H1 (cell line): Measurements from ENCODE around the gene EPHA1. TPM values are rescaled to one million over a fixed set of nuclear protein-coding genes. Genes with fewer than 3 reads are reported as not detected.

Experiments
- CTCF ChIA-PET: fragments of 300-600 bp; sonication (Branson Sonifier 250); formaldehyde crosslinking; loops from one replicate; lab custom pipeline; 2021; ENCODE audit not compliant: partially characterized antibody; lab: Charles Lee
- POLR2A ChIA-PET: fragments of 300-600 bp; sonication (Branson Sonifier 250); formaldehyde crosslinking; loops from one replicate; lab custom pipeline; 2021; ENCODE audit warnings: inconsistent platforms; ENCODE audit not compliant: partially characterized antibody; lab: Charles Lee
- DNase-seq, 2 experiments: peaks; one replicate each; pipeline versions ENCODE4 v3.0.0 to v3.0.0-alpha.2; 2010 to 2022; ENCODE audit warnings: low spot score in 2 of 2, low read depth in 1 of 2, mixed read lengths in 1 of 2
- FAIRE-seq: peaks from 2 replicates; lab custom pipeline; 2011; peaks lifted over from hg19 to GRCh38; lab: Jason Lieb, UNC
- H2AFZ ChIP-seq: 2 replicates; pipeline ENCODE4 v1.8.1; 2012; ENCODE audit warnings: low read length, inconsistent platforms
- H2AK5ac ChIP-seq: 2 replicates; pipeline ENCODE4 v1.6.1; 2013; ENCODE audit warnings: low read depth, low read length
- H2BK120ac ChIP-seq: replicated peaks from 2 replicates; pipeline ENCODE3; 2013; ENCODE audit warnings: low read depth, low read length, inconsistent platforms
- H2BK12ac ChIP-seq: 2 replicates; pipeline ENCODE4 v1.6.1; 2013; ENCODE audit warnings: low read depth, low read length
- H2BK15ac ChIP-seq: 2 replicates; pipeline ENCODE4 v1.6.1; 2013; ENCODE audit warnings: low read length
- H2BK20ac ChIP-seq: 2 replicates; pipeline ENCODE4 v1.6.1; 2013; ENCODE audit warnings: low read length
- H2BK5ac ChIP-seq: 2 replicates; pipeline ENCODE4 v1.6.1; 2013; ENCODE audit warnings: low read depth, low read length
- H3K14ac ChIP-seq: 2 replicates; pipeline ENCODE4 v1.6.1; 2013; ENCODE audit warnings: inconsistent platforms; ENCODE audit not compliant: insufficient read length
- H3K18ac ChIP-seq: 2 replicates; pipeline ENCODE4 v1.6.1; 2013; ENCODE audit warnings: low read length; ENCODE audit errors: extremely low read depth
- H3K23ac ChIP-seq: 2 replicates; pipeline ENCODE4 v1.6.1; 2013; ENCODE audit warnings: inconsistent platforms; ENCODE audit not compliant: insufficient read length
- H3K23me2 ChIP-seq: 2 replicates; pipeline ENCODE4 v1.6.1; 2013; ENCODE audit warnings: low read depth, low read length
- H3K27ac ChIP-seq: 2 replicates; pipeline ENCODE4 v1.6.1; 2011; ENCODE audit warnings: low read depth, low read length, inconsistent platforms
- H3K27me3 ChIP-seq, 4 experiments: replicated peaks in 1 of 4; 1 replicate in 1 of 4; 2 replicates in 3 of 4; pipeline versions ENCODE4 v1.6.1 to v1.8.1; 2011 to 2013; ENCODE audit warnings: low read length in 3 of 4, mild to moderate bottlenecking in 3 of 4, inconsistent platforms in 2 of 4, mixed read lengths in 2 of 4, moderate library complexity in 1 of 4; ENCODE audit not compliant: control insufficient read depth in 3 of 4, insufficient read depth in 3 of 4; ENCODE audit errors: extremely low read depth in 1 of 4
- H3K36me3 ChIP-seq, 4 experiments: 2 replicates each; pipeline versions ENCODE4 v1.6.1 to v1.8.1; 2011 to 2013; ENCODE audit warnings: mild to moderate bottlenecking in 4 of 4, low read length in 3 of 4, moderate library complexity in 2 of 4, control low read depth in 1 of 4, inconsistent platforms in 1 of 4; ENCODE audit not compliant: insufficient read depth in 4 of 4, control insufficient read depth in 2 of 4
- H3K4ac ChIP-seq: replicated peaks from 2 replicates; pipeline ENCODE3; 2013; ENCODE audit warnings: low read length, low read depth, mixed read lengths, inconsistent platforms; ENCODE audit not compliant: insufficient read length
- H3K4me1 ChIP-seq, 4 experiments: replicated peaks in 1 of 4; 1 replicate in 1 of 4; 2 replicates in 3 of 4; pipeline versions ENCODE4 v1.6.1 to v1.8.1; 2011 to 2013; ENCODE audit warnings: low read length in 3 of 4, inconsistent platforms in 2 of 4, mixed read lengths in 1 of 4; ENCODE audit not compliant: insufficient read depth in 4 of 4, control insufficient read depth in 3 of 4
- H3K4me2 ChIP-seq, 2 experiments: 2 replicates each; pipeline versions ENCODE4 v1.6.1 to v1.8.1; 2011 to 2013; ENCODE audit warnings: low read depth in 2 of 2, low read length in 2 of 2, control low read depth in 1 of 2, inconsistent platforms in 1 of 2, mild to moderate bottlenecking in 1 of 2; ENCODE audit not compliant: insufficient read depth in 1 of 2
- H3K4me3 ChIP-seq, 4 experiments: fragments of 200-600, 300-600 bp in 1 of 4; sonication (generic), shearing (Covaris generic), sonication (Bioruptor Twin) in 1 of 4; 2 replicates each; pipeline versions ENCODE4 v1.5.1 to v1.8.1; 2011 to 2016; ENCODE audit warnings: low read length in 4 of 4, low read depth in 3 of 4, control low read depth in 2 of 4, inconsistent platforms in 2 of 4, mild to moderate bottlenecking in 2 of 4, mixed read lengths in 1 of 4, moderate library complexity in 1 of 4; ENCODE audit not compliant: insufficient read depth in 2 of 4; ENCODE audit errors: extremely low read depth in 1 of 4
- H3K56ac ChIP-seq: replicated peaks from 2 replicates; pipeline ENCODE3; 2013; ENCODE audit warnings: low read depth, mild to moderate bottlenecking, mixed read lengths, low read length, inconsistent platforms; ENCODE audit not compliant: insufficient read length
- H3K79me1 ChIP-seq: 2 replicates; pipeline ENCODE4 v1.6.1; 2013; ENCODE audit warnings: low read depth, low read length, control low read depth
- H3K79me2 ChIP-seq, 2 experiments: 2 replicates each; pipeline versions ENCODE4 v1.6.1 to v1.8.1; 2012 to 2013; ENCODE audit warnings: low read length in 2 of 2, mild to moderate bottlenecking in 2 of 2, inconsistent platforms in 1 of 2; ENCODE audit not compliant: insufficient read depth in 2 of 2, control insufficient read depth in 1 of 2
- H3K9ac ChIP-seq, 4 experiments: replicated peaks in 1 of 4; 1 replicate in 1 of 4; 2 replicates in 3 of 4; pipeline versions ENCODE4 v1.6.1 to v1.8.1; 2011 to 2013; ENCODE audit warnings: low read depth in 3 of 4, low read length in 3 of 4, control low read depth in 2 of 4, mild to moderate bottlenecking in 2 of 4, moderate library complexity in 2 of 4, inconsistent platforms in 1 of 4; ENCODE audit errors: extremely low read depth in 1 of 4
- H3K9me3 ChIP-seq, 2 experiments: 2 replicates each; pipeline versions ENCODE4 v1.6.1 to v1.8.1; 2012 to 2013; ENCODE audit warnings: mild to moderate bottlenecking in 2 of 2, moderate library complexity in 2 of 2, control low read depth in 1 of 2, inconsistent platforms in 1 of 2, low read depth in 1 of 2, low read length in 1 of 2, mixed read lengths in 1 of 2; ENCODE audit not compliant: insufficient read depth in 2 of 2
- H4K20me1 ChIP-seq, 2 experiments: replicated peaks in 1 of 2; 2 replicates each; pipeline versions ENCODE3 to v1.8.1; 2011 to 2013; ENCODE audit warnings: inconsistent platforms in 2 of 2, low read length in 2 of 2, mild to moderate bottlenecking in 1 of 2; ENCODE audit not compliant: insufficient read depth in 2 of 2, control insufficient read depth in 1 of 2
- H4K5ac ChIP-seq: 2 replicates; pipeline ENCODE4 v1.6.1; 2013; ENCODE audit warnings: low read length, low read depth, mixed read lengths, inconsistent platforms; ENCODE audit not compliant: insufficient read length
- H4K8ac ChIP-seq: 2 replicates; pipeline ENCODE4 v1.8.0; 2013; ENCODE audit warnings: mild to moderate bottlenecking, moderate library complexity, low read length, inconsistent platforms; ENCODE audit not compliant: insufficient read depth; ENCODE audit errors: extremely low read depth
- H4K91ac ChIP-seq: replicated peaks from 2 replicates; pipeline ENCODE3; 2013; ENCODE audit warnings: low read length, mixed read lengths, inconsistent platforms; ENCODE audit not compliant: insufficient read length
- BRCA1 ChIP-seq: IDR thresholded peaks from 2 replicates; pipeline ENCODE4 v1.6.1; 2012; ENCODE audit warnings: low read depth, low read length, improper control_type of control experiment
- CBX8 ChIP-seq: fragments of 300-800, 300-1000 bp; sonication (generic); IDR thresholded peaks from 2 replicates; pipeline ENCODE4 v1.7.1; 2016; ENCODE audit warnings: low read depth, low read length, borderline replicate concordance
- CTBP2 ChIP-seq: IDR thresholded peaks from 2 replicates; pipeline ENCODE4 v1.7.0; 2011; ENCODE audit warnings: borderline replicate concordance, mild to moderate bottlenecking, moderate library complexity, mixed read lengths, low read length; ENCODE audit not compliant: insufficient read depth, insufficient read length
- KDM5A ChIP-seq: fragments of 200-600 bp; IDR thresholded peaks from 2 replicates; pipeline ENCODE4 v1.7.1; 2012; ENCODE audit warnings: mild to moderate bottlenecking, low read length, inconsistent platforms, mixed read lengths
- POLR2AphosphoS5 ChIP-seq: IDR thresholded peaks from 2 replicates; pipeline ENCODE4 v1.6.1; 2011; ENCODE audit warnings: low read depth, low read length
- RAD21 ChIP-seq, 2 experiments: IDR thresholded peaks in 1 of 2; conservative IDR thresholded peaks in 1 of 2; 2 replicates each; pipeline ENCODE4 v1.6.1; 2011; ENCODE audit warnings: low read depth in 2 of 2, low read length in 2 of 2, improper control_type of control experiment in 1 of 2, inconsistent platforms in 1 of 2, mild to moderate bottlenecking in 1 of 2, moderate library complexity in 1 of 2
- SAP30 ChIP-seq: fragments of 300-600 bp; sonication (generic); IDR thresholded peaks from 2 replicates; pipeline ENCODE4 v1.7.1; 2012; ENCODE audit warnings: low read length, moderate library complexity, mild to moderate bottlenecking, inconsistent platforms; ENCODE audit not compliant: insufficient read depth, insufficient replicate concordance
- SIN3A ChIP-seq, 2 experiments: IDR thresholded peaks in 1 of 2; conservative IDR thresholded peaks in 1 of 2; 2 replicates each; pipeline ENCODE4 v1.6.1; 2011 to 2012; ENCODE audit warnings: low read length in 2 of 2, improper control_type of control experiment in 1 of 2, low read depth in 1 of 2, mild to moderate bottlenecking in 1 of 2
- SP1 ChIP-seq: IDR thresholded peaks from 2 replicates; pipeline ENCODE4 v1.6.1; 2011; ENCODE audit warnings: low read depth, low read length
- WGBS, 2 experiments: shearing (Covaris generic) in 1 of 2; methylation state at CpG; one replicate each; pipeline versions ENCODE4 v1.1.6 to v1.1.7; 2013 to 2015; ENCODE audit warnings: low lambda C conversion rate in 2 of 2, mixed read lengths in 2 of 2, inconsistent platforms in 1 of 2, low coverage in 1 of 2, missing lambda C conversion rate in 1 of 2; ENCODE audit not compliant: insufficient replicate concordance in 2 of 2, insufficient coverage in 1 of 2, insufficient read length in 1 of 2; ENCODE audit errors: extremely low coverage in 1 of 2, missing lambda C conversion rate in 1 of 2; 5-methylcytosine and 5-hydroxymethylcytosine counted together
- polyA plus RNA-seq, 7 experiments: library from polyadenylated mRNA; depleted of rRNA in 3 of 7; stranded (reverse) in 5 of 7; unstranded in 2 of 7; fragments of >200 nt in 5 of 7; fragments of 200-250 nt in 2 of 7; gene quantifications; 1 replicate in 5 of 7; 2 replicates in 1 of 7; 4 replicates in 1 of 7; pipeline versions ENCODE4 v1.2.1 to v1.2.3, GENCODE V29; 2011 to 2013; ENCODE audit warnings: missing spikeins in 2 of 7, mixed read lengths in 2 of 7
- total RNA-seq: library from RNA; stranded (reverse); fragmentation: NEBNext Ultra II Directional; extraction: Animal tissue kit (Norgen Biotek cat#: 25700); gene quantifications from 2 replicates; pipeline ENCODE4 v1.2.1, GENCODE V29; 2021
- TF ChIP-seq, protein P1 (sequence below): IDR thresholded peaks from 2 replicates; pipeline ENCODE4 v1.6.1; 2012; ENCODE audit warnings: inconsistent platforms

EPHA1 gene
- total and polyA plus RNA-seq, 2 of the 8 experiments (the other 6 are each of a cell fraction or from before 2014, with no cell fraction given) = 86.5 to 133 TPM

DNA sequence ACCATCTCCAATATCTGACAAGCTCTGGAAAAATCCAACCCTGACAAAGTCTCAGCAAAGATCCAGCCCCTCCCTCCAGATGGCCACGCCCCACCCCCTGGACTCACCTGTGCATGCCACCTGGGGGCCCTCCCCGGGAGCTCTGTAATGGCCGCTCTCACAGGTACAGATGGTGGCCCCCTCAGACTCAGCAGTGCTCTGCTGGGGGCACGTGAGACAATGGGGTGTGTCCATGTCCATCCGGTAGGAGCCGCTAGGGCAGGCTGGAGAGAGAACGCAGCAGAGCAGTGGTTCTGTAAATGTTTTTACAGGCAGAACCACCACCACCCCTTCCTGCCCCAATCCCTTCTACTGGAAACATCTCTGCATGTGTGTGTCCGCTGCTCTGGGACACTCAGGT is 9.5 kb downstream of the EPHA1 start:
- no peak overlapping the region for H2BK120ac ChIP-seq
- H4K20me1 ChIP-seq = peaks cover 7 to 24% of the 10 kb centered on the region in 2 experiments
- H3K27me3 ChIP-seq = no peaks in the 10 kb centered on the region
- DNase-seq (no peak), FAIRE-seq (no peak)
- WGBS, 2 experiments = 91% methylated on average over 8 of the region's 8 CpGs; no CpG with 5 or more reads in 1 of the 2 experiments
- no peak overlapping the region for H3K27ac ChIP-seq
- H3K79me2 ChIP-seq = peaks cover 0 to 18% of the 10 kb centered on the region in 2 experiments; a peak in 2 of 4 replicates
- no peak overlapping the region for H3K4me3 ChIP-seq
- no peak overlapping the region for H3K14ac ChIP-seq
- peaks cover 48 to 72% (median 70%) of the 10 kb centered on the region in 4 experiments for H3K36me3 ChIP-seq
- H3K4ac ChIP-seq = no peak overlapping the region
- no peaks in the 10 kb centered on the region for H3K23me2 ChIP-seq
- no peak overlapping the region for H4K91ac ChIP-seq
- H2AK5ac ChIP-seq = no peak overlapping the region
- H4K8ac ChIP-seq = no peak overlapping the region
- no peak overlapping the region for H3K56ac ChIP-seq
- no peak overlapping the region for H2AFZ ChIP-seq
- H2BK12ac ChIP-seq = no peak overlapping the region
- H3K9ac ChIP-seq = no peak overlapping the region
- peaks cover 5% of the 10 kb centered on the region; the same call in 1 of the 2 replicates for H3K79me1 ChIP-seq
- H4K5ac ChIP-seq = no peak overlapping the region
- no peak overlapping the region for H2BK15ac ChIP-seq
- H3K23ac ChIP-seq = no peak overlapping the region
- H3K4me2 ChIP-seq = no peak overlapping the region
- ChIA-PET CTCF (interaction anchor here (1.2 to 23.5 kb wide), 7 partner anchors 7 to 102 kb away, joined by 3 to 359 read pairs (median 19); partner anchors contain the start of genes EPHA1 and ZYX), POLR2A (interaction anchor here (1.1 to 25.2 kb wide), 6 partner anchors 7 to 24 kb away, joined by 3 to 518 read pairs (median 24); partner anchors contain the start of genes EPHA1 and ZYX)
- H3K18ac ChIP-seq = no peak overlapping the region
- no peak overlapping the region for H2BK5ac ChIP-seq
- no peak overlapping the region for H2BK20ac ChIP-seq
- H3K4me1 ChIP-seq = no peaks in the 10 kb centered on the region
- H3K9me3 ChIP-seq = no peaks in the 10 kb centered on the region
- TF ChIP-seq SAP30 = no peak
- no peak for TF ChIP-seq CBX8
- TF ChIP-seq RAD21 (IDR thresholded peaks at IDR 0.05 in 1 of 2, conservative IDR thresholded peaks at IDR 0.05 in 1 of 2; ENCODE audit: low read depth in 2 of 2, low read length in 2 of 2) = no peak
- TF ChIP-seq SIN3A (conservative IDR thresholded peaks at IDR 0.05 in 1 of 2, IDR thresholded peaks at IDR 0.05 in 1 of 2; ENCODE audit: low read depth in 1 of 2, low read length in 2 of 2) = no peak
- TF ChIP-seq BRCA1 = no peak
- no peak for TF ChIP-seq POLR2AphosphoS5
- no peak for TF ChIP-seq KDM5A
- TF ChIP-seq, protein P1, sequence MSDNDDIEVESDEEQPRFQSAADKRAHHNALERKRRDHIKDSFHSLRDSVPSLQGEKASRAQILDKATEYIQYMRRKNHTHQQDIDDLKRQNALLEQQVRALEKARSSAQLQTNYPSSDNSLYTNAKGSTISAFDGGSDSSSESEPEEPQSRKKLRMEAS = no peak
- TF ChIP-seq CTBP2 = no peak
- TF ChIP-seq SP1 = no peak
